WI38 (cell line): ENCODE measurements around the gene CIRBP.

Experiments
- H3K4me3 ChIP-seq: 2 replicates; pipeline ENCODE4 v1.5.1; 2011; ENCODE audit warnings: low read depth, mild to moderate bottlenecking, control low read depth, low read length
- TF ChIP-seq, protein P1 (sequence below): IDR thresholded peaks from 2 replicates; pipeline ENCODE4 v1.5.1; 2012; ENCODE audit warnings: low read depth, mild to moderate bottlenecking, control low read depth, low read length

The CIRBP gene

DNA sequence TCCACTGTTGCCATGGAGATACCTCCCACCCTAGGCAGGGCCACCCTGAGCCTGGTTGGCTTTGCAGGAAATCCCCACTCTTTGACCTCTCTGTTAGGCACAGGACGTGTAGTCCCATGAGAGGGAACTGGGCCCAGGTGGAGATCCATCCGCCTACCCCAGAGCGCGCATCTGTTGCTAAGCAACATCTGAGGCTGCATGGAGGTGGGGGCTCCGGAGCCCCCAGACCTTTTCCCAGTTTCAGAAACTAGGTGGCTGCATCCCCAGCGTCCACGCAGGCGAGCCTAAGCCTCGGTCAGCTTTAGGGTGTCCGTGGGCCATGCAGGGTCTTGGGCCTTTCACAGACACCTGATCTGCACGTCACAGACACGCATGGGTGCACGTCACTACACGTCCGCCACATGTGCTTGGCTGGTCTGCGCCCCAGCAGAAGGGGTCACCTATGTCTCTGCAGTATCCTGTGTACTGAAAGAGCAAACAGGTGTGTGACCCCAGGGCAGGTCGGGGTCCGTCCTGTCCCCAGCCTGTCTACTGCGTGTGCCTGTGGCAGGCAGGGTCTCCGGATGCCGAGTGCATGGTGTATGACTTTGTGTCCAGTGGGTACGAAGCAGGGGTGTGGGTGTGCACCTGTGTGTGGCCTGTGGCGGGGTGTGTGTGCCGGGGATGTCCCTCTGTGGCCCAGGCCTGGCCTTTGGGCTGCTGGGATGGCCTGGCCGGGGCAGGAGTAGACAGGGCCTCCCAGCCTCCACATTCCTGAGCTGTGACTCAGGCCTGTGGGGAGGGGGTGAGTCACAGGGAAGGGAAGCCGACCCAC lies 4.1 kb upstream of the CIRBP start:
- H3K4me3 ChIP-seq, result no peak overlapping the region
- TF ChIP-seq, protein P1, sequence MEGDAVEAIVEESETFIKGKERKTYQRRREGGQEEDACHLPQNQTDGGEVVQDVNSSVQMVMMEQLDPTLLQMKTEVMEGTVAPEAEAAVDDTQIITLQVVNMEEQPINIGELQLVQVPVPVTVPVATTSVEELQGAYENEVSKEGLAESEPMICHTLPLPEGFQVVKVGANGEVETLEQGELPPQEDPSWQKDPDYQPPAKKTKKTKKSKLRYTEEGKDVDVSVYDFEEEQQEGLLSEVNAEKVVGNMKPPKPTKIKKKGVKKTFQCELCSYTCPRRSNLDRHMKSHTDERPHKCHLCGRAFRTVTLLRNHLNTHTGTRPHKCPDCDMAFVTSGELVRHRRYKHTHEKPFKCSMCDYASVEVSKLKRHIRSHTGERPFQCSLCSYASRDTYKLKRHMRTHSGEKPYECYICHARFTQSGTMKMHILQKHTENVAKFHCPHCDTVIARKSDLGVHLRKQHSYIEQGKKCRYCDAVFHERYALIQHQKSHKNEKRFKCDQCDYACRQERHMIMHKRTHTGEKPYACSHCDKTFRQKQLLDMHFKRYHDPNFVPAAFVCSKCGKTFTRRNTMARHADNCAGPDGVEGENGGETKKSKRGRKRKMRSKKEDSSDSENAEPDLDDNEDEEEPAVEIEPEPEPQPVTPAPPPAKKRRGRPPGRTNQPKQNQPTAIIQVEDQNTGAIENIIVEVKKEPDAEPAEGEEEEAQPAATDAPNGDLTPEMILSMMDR, result no peak

DNA sequence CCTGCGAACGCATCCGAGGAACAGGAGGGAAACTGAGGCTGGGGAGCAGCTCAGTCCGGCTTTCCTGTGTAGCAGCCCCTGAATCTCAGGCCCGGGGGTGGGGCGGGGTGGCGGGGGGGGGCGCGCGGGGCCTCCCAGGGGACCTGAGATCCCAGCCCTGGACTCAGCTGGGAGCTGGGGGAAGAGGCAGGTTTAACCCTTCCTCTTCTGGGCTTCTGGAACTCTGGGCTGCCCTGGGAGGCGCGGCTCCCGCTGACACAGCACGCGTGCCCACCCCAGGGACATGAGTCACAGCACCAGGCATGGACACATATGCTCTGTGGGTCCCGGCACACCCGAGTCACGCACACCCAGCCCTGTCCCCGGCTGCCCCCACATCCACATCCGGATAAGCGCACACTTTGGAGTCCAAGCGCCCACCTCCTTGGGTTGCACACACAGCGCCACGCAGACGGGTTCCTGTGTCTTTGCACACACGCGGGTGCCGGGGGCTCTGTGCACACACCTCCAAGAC lies 3.5 kb upstream of the CIRBP start:
- TF ChIP-seq, protein P1, result no peak
- H3K4me3 ChIP-seq, result peak overlapping the region; percentile 64

DNA sequence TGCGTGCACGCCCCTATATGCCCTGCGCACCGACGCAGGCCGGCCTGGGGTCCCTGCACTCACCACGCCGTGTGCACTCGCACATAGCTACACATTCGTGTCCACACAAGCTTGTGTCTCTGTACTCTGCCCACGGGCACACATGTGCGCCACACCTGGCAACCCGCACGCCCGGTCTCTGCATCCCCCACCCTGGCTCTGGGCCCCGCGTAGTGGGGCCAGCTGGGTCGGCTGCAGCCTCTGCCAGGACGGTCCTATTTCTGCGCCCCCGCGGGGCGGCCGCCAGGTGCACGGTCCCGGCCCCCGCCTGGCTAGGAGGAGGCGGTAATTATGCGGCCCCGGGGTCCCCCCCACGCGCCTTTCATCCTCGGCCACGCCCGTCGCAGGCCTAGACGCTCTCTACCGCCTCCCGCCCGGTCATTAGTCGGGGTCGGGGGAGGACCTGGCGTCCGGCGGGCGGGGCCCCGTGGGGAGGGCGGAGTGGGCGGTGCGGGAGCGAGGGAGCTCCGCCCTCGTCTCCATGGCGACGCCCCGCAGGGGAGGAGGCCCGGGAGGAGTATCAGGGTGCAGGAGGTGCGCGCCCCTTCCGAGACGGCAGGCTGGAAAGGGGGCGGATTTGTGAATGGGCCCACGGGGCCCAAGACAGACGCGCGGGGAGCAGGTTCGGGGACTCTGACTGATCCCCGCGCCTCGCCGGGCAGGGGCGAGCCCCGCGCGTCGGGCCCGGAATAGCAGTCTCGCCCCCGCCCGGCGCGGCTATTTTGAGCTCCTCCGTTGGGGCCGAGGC lies 2.8 kb upstream of the CIRBP start:
- peak overlapping the region; percentile 64 for H3K4me3 ChIP-seq
- TF ChIP-seq, protein P1, result 0 out of 2 replicates have a peak, but pooled peaks have one; percentile 3

DNA sequence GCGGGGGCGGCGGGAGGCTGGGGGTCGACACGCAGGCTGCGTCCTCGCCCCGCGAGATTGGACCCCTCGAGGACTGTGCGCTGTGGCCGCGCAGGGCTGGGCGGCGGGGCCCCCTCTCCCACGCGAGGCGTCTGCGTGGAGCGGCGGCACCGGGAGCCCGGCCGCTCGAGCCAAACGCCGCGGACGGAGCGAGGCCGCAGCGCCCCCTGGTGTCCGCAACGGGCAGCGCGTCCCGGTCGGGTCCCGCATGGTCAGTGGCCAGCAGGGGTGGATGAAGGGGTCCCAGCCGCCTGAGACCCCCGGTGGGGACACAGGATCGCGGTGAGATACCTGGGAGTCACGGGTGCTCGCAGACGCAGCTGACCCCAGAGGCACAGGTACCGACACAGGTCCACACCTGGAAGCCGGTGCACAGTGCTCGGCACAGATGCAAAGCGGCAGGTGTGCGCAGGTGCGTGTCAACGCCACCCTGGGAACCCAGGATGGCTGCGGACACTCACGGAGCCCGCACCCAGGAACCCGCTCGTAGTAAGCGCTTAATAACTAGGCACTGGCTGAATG lies 2.1 kb upstream of the CIRBP start:
- H3K4me3 ChIP-seq, result peak overlapping the region; percentile 64
- TF ChIP-seq, protein P1, result peak; percentile 78

DNA sequence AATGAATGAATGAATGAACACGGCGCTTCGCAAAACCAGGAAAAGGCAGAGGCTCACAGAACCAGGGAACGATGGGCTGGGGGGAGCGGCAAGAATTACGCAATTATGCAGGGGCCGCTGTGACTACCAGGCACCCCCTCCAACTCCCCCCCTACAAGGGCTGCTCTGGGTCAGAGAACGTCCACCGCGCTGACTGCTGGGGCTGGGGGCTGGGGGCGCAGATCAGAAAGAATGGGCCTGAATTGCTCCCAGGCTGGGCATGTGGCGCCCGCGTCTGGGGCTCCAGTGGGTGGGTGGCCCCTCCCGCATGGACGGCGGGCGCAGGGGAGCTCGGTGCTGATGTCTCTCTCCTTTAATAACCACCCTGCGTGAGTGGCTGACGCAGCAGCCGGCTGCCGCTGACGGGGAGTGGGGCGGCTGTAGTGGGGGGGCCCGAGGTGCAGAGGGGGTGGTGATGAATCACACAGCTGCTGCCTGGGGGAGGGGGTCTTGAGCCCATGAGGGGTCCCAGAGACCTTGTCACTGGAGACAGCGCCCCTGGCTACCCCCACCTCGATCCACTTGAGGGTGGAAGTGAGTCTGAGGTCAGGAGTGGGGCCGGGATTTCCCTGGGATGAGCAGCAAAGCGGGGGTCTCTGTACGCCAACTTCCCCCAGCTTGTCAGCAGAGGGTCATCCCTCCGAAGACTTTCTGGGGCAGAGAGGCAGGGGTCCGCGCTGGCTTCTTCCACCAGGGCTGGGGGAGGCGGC lies 1.5 kb upstream of the CIRBP start:
- peak overlapping the region; percentile 64 for H3K4me3 ChIP-seq
- TF ChIP-seq, protein P1, result no peak

DNA sequence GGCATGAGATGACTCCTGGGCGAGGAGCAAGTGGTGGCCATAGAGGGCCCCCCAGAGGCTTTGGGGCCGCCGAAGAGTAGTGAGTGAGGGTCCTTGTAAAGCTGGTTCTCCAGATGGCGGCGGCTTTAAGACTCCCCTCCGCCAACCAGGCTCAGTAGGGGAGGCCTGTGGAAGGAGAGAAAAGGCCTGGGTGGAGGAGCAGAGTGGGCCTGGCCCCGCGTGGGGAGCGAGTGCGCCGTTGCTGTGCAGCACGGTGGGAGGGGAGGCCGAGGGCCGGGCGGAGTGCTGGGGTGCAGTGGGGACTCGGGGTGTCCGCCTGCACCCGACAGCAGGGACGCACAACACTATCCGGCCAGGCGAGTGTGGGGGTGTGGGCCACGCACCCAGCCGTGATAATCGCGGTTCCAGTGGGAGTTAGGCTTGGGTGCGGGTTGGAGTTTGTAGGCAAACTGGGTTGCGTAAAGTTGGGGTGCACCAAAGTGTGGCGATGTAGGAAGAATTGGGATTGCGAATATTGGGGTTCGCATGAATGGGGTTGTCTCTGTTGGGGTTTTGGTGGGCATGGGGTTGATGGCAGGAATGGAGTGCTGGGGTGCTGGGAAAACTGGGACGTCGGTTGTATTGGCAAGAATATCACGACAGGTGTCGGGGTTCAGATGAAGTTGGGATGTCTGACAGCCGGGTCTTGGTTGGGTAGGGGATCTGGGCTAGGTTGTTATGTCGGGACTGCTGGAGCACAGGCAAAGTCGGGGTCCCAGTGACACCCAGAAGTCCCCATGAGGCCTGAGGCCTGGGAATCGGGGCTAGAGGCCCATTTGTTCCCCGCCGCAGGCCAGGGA lies 687 bp upstream of the CIRBP start:
- TF ChIP-seq, protein P1, result no peak
- H3K4me3 ChIP-seq, result no peak overlapping the region
